EL (cell line): ENCODE measurements around the gene NUDT3.
"Not testable (repeated sequence)": the region's sequence is repeated elsewhere in the genome, so short reads cannot be mapped to it uniquely, and the experiment has no call there.

Experiments
- DNase-seq: peaks from one replicate; pipeline ENCODE4 v3.0.0-alpha.2; 2016

The NUDT3 gene

DNA sequence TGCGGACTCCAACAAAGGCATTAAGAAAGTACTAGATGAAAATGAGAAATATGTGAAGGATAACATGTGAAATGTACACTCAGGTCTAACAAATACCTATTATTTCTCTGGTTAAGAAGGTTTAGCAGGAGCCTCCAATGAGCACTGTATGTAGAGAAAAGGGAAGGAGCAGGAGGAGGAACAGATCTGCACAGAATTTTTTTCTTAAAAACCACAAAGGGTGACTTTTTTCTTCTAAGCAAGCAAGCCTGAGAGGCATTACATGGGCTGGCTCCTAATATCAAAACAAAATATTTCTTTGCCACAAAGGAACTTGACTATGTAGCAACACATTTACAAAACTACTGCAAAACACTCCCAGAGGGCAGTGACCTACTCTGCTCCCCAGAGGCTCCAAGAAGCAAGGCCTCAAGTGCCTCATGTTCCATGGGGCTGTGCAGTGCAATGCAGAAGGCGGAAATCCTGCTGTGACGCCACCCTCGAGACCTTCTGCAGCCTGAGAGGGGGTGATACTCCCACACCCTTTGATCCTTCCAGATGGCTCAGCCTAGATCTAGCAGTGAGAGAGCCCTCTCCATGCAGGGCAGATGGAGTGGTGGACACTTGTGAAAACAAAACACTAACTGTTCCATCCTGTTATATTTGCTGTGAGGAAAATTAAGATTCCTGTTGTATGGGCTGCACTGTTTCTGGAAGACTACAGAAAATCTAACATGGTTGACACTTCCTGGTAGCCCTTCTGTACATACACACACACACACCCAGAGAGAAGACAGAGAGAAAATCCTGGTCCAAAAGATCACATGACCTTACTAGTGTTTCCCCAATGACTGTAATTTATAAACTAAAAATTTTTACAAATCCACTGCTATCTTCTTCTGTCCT lies 107.7 kb downstream of the NUDT3 start:
- peak; percentile 16 for DNase-seq

DNA sequence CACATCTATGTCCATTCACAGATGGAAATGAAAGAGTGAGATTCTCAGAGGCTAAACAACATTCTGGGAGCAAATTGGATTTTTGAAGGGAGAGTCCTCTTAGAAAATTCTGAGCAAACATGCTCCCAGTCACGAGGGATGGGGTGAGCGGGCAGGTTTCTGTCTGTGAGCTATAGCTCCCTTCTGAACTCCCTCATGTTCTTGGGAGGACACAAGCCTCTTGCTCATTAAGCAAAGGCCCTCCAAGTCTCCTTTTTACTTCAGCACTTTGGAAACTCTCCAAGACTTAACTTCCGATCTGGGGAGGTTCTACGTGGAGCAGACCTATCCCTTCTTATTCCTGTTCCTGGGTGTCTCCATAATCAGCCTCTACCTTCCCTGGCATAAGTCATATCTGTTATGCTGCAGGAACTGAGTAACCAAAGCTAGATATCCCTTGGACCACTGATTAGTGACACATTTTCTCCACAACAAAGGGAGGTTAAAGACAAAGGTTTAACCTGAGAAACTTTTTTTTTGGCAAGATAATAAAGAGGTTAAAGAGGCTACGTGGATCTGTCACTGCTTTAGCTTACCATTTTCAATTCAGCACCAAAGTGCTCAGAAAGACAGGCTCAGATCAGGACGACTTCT lies 110.7 kb downstream of the NUDT3 start:
- DNase-seq, result no peak

DNA sequence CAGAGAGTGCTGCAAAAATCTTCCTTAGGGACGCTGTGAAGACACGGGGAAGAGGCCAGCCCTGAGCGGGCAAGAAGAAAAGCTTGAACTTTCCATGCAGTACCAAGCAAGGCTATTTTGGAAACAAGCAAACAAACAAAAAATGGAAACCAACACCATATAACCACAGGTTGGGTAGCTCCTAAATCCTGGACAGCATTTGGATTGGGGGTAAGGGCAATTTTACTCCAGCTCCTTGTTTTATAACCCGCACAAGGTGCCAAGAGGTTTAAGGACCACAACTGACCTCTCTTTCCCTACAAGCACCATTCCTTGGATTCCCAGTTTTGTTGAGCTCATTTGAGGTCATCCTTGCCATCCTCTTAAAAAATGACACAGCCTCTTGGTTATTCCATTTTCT lies 112.3 kb downstream of the NUDT3 start:
- no peak for DNase-seq

DNA sequence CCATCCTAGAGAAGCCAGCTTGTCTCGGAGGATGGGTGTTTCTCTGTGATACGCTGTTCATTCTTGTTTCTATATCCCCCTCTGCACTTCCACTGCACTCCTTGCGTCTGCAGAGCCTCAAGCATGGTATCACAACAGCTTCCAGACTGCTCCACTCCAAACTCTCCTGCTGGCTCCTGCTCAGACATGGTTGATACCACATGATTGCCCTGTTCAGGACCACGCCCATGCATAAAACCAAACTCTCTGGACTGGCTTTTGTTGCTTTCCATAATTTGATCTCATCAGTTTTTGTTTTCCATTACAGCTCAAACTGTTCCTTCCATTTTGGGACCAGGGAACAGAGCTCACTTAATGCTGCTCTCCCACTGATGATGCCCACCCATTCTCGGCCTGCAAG lies 113.6 kb downstream of the NUDT3 start:
- no peak for DNase-seq

DNA sequence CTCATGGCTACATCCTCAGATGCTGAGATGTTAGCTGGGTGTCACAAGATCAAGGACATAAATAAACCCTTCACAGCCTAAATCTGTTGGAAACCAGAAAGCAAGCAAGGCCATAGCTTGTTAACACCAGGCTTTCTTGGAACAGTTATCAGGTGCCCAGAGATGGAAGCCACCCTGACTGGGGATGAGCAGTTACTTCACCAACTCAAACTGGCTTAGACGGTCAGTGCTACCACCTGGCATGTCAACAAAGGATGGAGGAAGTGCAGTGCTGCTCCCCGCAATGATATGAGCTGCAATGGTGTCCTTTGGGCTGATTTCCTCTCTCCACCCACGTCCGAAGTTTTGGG lies 114.7 kb downstream of the NUDT3 start:
- DNase-seq, result no peak

DNA sequence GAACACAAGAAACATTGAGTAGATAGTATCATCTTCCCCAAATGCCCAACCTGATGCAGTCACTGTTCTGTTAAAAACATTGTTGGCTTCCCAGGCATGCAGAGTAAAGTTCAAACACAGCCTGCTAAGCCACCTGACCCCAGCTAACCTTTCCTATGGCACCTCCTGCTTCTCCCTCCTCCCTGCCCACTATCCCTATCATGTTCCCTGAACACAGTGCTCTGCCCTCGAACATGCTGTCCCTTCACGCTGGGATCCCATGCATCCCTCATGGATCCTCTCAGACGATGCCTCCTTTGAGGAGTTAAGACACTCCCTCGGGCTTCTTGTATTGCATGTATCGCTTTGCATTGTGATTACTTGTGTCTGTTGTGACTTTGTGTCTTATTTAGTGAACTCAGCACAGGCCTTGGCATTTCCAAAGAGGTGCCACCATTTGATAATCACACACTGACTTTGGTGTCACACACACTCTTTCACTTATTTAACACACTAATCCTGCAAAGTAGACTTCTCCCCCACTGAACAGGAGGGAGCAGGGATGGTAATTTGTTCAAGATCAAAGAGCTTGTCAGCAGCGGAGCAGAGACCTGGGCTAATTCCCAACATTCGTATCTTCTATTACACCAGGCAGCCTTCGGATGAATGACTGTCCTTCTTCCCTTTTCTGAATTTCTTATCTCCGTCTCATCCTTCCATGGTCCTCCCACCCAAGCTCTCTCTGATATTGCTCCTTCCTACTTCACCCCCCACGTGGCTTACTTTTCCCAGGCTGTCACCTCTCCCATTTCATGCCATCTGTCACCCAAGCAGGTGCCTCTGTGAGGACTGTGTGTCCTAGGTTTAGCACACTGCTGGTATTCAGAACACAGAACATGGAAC lies 115.3 kb downstream of the NUDT3 start:
- no peak for DNase-seq

DNA sequence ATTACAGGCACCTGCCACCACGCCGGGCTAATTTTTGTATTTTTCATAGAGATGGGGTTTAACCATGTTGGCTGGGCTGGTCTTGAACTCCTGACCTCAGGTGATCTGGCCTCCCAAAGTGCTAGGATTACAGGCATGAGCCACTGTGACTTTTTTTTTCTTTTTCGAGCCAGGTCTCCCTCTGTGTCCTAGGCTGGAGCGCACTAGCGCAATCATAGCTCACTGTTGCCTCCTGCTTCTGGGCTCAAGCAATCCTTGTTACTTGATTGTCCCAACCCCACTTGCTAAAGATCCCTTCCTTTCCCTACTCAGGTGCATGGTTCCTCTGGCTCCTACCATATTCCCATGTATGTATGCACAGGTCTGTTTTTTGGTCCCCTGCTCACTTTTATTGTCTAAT lies 116.3 kb downstream of the NUDT3 start:
- no peak for DNase-seq

DNA sequence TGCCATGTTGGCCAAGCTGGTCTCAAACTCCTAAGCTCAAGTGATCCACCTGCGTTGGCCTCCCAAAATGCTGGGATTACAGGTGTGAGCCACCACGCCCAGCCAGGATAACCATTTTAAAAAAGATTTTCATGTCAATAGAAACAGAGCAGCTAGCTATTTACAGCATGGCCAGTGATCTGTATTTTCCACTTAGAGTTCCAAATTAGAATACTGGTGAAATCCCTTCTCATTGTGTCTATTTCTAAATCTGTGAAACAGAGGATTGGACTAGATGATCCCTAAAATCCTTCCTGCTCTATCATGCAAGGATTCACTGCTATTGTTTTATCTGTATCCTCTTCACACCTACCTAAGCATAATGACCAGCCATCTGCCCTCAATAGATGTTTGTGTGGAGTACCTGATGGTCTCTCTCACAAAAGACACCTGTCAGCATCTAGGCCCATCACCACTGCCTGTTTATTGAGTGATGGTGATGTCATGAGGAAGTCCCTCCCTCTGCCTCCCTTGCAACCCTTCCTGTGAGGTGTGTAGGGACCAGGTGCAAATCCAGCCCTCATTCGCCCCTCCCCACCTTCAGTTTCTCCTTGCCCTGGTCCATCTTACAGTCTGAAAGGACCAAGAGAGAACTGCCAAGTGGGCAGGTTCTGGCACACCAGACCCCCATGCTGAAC lies 117.2 kb downstream of the NUDT3 start:
- no peak for DNase-seq

DNA sequence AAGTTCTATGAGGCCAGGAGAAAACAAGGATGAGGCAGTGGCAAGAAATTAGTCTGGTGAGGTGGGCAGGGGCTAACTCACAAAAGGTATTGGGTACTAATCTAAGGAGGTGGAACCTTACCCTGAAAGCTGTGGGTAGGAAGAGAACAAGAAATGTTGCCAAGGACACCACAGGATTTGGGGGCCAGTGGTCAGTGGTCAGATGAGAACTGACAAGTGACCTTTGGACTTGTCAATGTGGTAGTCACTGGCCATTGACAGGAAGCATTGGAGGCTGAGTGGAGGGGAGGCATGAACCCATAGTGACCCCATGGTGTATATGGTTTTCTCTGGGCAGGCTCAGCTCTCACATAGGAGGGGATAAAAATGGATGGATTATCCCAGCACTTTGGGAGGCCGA lies 118.3 kb downstream of the NUDT3 start:
- no peak for DNase-seq

DNA sequence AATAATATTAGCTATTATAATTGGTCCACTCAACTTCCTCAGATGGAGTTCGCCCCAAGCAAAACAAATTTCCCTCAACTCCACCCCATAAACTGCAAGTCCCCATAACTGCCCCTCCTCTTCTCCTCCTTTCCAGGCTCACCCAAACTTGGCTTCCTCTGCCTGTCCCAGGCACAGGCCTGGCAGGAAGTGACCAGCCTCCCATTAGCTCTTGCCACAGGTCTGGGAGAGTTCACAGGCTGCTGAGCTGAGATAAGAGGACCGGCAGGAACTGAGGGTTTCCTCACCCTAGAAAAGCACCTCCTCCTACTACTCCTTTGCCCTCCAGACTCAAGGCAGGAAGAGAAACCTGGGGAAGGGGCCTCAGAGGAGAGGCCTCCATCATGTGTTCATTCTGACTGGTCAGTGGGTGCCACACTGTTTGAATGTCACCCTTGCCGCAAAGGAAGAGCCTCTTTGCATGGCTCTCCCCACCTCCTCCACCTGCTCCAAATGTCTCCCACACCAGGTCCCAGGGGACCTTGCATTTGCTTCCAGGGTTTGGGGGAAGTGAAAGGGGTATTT lies 119.1 kb downstream of the NUDT3 start:
- peak; percentile 12 for DNase-seq

DNA sequence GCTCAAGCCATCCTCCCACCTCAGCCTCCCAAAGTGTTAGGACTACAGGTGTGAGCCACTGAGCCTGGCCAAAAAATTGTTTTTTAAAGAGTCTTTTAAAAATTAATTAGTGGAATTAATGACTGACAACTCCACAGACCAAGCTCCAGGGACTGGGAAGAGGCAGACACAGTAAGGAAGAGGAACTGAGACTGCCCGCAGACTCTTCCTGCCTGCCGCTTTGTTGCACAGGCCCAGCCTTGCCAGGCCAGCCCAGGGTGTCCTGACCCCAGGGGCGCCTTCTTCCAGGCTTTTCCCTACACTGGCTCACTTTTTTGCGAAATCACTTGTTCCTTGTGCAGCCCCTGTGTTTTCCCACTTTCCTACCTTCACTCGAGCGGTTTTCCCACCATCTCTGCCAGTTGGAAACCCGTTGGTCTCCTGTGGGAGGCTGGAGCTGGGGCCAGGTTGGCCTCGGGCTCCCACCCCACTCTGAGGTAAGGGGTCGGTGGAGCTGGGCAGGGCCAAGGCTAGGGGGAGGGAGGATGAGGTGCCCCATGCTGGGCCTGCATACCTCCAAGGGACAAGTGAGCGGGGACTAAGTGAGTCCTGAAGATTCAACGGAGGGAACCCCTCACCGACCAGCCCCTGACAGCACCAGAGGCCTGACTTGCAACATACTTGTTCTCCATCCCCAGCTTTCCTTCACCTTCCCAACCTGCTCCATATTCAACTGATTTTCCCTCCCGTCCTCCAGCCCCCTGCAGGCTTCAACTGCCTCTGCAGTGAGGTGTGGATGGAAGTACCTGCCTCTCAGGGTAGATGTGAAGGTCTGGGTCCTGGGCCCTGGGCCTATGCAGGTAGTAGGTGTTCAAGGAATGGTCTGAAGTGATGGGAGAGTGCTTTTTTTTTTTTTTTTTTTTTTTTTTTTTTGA lies 120.2 kb downstream of the NUDT3 start:
- no peak for DNase-seq

DNA sequence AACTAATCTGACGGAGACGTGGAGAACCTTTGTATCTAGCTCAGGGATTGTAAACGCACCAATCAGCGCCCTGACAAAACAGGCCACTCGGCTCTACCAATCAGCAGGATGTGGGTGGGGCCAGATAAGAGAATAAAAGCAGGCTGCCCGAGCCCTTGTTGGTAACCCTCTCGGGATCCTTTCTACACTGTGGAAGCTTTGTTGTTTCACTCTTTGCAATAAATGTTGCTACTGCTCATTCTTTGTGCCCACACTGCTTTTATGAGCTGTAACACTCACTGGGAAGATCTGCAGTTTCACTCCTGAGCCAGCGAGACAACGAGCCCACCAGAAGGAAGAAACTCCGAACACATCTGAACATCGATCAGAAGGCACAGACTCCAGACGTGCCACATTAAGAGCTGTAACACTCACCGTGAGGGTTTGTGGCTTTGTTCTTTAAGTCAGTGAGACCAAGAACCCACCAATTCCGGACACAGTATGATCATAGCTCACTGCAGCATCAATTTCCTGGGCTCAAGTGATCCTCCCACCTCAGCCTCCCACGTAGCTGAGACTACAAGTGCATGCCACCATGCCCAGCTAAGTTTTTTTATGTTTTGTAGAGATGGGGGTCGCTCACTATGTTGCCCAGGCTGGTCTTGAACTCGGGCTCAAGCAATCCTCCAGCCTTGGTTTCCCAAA lies 122.7 kb downstream of the NUDT3 start:
- not testable (repeated sequence) for DNase-seq

DNA sequence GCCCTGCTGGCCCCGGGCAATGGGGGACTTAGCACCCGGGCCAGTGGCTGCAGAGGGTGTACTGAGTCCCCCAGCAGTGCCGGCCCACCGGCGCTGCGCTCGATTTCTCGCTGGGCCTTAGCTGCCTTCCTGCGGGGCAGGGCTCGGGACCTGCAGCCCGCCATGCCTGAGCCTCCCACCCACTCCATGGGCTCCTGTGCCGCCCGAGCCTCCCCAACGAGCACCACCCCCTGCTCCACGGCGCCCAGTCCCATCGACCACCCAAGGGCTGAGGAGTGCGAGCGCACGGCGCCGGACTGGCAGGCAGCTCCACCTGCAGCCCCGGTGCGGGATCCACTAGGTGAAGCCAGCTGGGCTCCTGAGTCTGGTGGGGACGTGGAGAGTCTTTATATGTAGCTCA lies 123.3 kb downstream of the NUDT3 start:
- not testable (repeated sequence) for DNase-seq

DNA sequence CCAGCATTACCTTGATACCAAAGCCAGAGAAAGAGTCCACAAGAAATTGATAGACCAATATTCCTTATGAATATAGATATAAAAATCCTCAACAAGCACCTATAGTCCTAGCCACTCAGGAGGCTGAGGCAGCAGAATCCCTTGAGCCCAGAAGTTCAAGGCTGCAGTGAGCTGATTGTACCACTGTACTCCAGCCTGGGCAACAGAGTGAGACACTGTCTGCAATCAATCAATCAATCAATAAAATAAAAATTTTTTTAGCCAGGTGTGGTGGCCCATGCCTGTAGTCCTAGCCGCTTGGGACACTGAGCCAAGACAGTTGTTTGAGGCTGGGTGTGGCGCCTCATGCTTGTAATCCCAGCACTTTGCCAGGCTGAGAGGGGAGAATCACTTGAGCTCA lies 124.7 kb downstream of the NUDT3 start:
- no peak for DNase-seq

DNA sequence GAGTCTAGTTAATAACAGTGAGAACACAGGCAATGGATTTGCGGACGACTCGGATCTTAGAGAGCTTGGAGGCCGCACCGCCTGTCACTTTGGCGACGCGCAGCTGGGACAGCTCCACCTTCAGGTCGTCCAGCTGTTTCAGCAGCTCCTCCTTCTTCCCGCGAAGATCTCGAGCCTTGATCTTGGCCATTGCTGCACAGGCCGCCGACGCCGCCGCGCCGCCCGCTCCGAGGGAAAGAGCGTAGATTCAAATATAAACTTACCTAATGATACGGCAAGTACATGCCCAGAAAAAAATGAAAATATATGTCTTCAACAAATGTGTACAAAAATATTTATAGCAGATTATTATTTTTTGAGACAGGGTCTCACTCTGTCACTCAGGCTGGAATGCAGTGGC lies 129.0 kb downstream of the NUDT3 start:
- not testable (repeated sequence) for DNase-seq

DNA sequence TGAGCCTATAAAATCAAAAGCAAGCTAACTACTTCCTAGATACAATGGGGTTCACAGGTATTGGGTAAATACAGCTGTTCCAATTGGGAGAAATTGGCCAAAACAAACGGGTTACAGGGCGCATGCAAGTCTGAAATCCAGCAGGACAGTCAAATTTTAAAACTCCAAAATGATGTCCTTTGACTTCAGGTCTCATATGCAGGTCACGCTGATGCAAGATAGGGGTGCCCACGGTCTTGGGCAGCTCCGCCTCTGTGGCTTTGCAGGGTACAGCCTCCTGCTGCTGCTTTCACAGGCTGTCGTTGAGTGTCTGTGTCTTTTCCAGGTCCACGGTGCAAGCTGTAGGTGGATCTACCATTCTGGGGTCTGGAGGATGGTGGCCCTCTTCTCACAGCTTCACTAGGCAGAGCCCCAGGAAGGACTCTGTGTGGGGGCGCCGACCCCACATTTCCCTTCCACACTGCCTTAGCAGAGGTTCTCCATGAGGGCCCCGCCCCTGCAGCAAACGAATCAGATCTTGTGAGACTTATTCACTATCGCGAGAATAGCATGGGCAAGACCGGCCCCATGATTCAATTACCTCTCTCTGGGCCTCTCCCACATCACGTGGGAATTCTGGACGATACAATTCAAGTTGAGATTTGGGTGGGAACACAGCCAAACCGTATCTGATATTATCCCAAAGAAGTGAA lies 131.7 kb downstream of the NUDT3 start:
- DNase-seq, result no peak

DNA sequence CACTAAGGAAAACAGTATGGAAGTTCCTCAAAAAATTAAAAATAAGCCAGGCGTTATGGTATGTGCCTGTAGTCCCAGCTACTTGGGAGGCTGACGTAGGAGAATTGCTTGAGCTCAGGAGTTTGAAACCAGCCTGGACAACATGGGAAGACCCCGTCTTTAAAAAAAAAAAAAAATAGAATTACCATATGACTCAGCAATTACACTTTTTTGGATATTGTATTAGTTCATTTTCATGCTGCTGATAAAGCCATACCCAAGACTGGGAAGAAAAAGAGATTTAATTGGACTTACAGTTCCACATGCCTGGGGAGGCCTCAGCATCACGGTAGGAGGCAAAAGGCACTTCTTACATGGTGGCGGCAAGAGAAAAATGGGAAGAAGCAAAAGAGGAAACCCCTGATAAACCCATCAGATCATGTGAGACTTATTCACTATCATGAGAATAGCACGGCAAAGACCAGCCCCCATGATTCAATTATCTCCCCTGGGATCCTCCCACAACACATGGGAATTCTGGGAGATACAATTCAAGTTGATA lies 132.9 kb downstream of the NUDT3 start:
- DNase-seq, result no peak

DNA sequence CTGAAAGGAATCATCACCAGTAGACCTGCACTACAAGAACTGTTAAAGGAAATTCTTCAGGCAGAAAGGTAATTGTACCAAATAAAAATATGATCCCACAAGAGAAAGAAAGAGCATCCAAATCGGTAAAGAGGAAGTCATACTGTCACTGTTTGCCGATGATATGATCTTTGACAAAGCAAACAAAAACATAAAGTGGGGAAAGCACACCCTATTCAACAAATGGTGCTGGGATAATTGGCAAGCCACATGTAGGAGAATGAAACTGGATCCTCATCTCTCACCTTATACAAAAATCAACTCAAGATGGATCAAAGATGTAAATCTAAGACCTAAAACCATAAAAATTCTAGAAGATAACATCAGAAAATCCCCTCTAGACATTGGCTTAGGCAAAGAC lies 140.1 kb downstream of the NUDT3 start:
- not testable (repeated sequence) for DNase-seq

DNA sequence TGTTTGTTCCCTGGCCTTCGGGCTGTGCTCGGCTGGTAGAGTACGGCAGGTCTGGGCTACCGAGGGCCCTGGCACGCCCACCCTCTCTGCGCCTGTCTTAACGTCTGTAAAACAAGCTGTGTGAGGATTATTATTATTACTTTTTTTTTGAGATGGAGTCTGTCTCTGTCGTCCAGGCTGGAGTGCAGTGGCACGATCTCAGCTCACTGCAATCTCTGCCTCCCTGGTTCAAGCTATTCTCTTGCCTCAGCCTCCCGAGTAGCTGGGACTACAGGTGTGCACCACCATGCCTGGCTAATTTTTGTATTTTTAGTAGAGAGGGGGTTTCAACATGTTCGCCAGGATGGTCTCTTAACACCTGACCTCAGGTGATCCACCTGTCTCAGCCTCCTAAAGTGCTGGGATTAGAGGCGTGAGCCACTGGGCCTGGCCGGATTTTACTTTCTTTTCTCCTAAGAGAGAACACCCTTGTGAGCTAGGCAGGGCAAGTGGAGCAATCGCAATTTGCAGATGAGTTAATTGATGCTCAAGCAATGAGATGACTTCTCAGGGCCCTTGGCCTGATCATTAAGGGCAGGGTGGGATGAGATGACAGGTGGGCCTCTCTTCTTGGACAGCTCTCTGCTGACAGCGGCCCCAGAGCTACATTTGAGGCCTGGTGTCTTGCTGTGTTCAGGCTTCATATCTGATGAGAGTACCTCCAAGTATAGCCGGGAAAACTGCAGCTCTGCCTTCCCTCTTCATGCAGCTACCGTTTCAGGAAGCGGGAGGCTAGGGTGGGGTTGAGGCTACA lies 142.8 kb downstream of the NUDT3 start:
- DNase-seq, result no peak
